HG02763 (cell line): ENCODE results near the gene PTK7.

Experiments used
- ATAC-seq: cut with Tn5 transposase; IDR thresholded peaks from one replicate; pipeline ENCODE4 v1.9.1; 2021; ENCODE audit warnings: mild to moderate bottlenecking, moderate library complexity; ENCODE audit not compliant: unreplicated experiment

PTK7 gene

GRCh38 chr6:43142101-43142500, 66.0 kb downstream of the PTK7 start:
- no peak for ATAC-seq

DNA sequence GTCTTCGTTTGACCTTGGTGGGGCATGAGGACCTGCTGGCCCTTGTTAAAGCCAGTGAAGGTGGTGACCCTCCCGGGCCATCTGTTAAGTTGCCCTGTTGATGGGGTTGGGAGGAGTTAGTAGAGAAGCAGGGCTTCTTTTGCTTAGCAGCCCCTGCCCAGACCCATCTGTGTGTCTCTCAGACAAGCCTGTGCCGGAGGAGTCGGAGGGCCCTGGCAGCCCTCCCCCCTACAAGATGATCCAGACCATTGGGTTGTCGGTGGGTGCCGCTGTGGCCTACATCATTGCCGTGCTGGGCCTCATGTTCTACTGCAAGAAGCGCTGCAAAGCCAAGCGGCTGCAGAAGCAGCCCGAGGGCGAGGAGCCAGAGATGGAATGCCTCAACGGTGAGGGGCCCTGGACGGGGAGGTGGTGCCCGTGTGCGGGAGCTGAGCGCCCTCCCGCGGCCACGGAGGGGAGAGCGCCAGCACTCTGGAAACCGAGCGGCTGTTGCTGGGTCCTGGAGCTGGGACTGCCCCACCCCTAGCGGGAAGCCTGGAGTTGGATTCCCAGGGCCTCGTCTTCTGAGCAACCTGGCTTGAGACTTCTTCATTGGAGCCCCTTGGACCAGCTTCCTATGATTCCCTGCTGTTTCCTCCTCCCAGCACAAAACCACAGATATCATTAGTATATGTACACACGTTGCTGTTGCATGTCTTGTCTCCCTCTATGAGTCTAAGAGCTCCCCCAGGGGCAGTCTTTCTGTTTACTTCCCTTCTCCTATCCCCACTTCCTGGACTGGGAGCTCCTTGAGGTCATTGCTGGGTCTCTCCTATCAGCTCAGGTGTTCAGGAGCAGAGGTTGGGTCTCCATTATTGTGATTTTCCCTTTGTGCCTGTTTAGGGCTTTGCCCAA, 67.4 kb downstream of the PTK7 start:
- peak; percentile 64 for ATAC-seq

GRCh38 chr6:43144879-43145278, 68.8 kb downstream of the PTK7 start:
- ATAC-seq: no peak

GRCh38 chr6:43146261-43146660, 70.1 kb downstream of the PTK7 start:
- ATAC-seq: no peak

GRCh38 chr6:43146709-43147688, 70.9 kb downstream of the PTK7 start:
- no peak for ATAC-seq

DNA sequence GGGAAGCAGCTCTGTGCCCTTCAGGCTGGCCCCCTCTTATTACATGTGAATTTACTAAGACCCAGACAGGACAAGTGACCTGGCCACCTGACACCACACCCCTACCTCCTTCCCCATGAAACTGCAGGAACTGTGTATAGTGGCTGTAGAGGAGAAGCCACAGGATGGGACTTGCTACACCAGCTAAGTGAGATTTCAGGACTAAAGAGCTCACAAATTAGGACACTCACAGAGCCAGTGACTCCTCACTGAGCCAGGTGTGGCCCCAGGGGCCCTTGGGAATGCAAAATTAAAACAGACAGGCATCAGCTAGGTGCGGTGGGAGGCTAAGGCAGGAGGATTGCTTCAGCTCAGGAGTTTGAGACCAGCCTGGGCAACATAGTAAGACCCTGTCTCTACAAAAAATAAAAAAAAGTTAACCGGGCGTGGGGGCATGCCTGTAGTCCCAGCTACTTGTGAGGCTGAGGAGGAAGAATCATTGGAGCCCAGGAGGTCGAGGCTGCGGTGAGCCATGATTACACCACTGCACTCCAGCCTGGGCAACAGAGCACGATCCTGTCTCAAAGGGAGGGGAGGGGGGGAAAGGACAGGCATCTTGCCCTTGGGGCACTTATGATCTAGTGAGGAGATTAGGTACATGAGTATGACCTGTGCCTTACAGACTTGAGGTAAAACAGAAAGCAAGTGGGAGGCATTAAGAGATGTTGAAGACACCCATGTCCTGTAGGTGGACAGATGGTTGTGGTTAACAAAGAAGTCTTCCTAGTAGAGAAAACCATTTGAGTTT, 71.8 kb downstream of the PTK7 start:
- no peak for ATAC-seq

- ATAC-seq: no peak
Measured at GRCh38 chr6:43149265-43149664, 73.2 kb downstream of the PTK7 start.

- ATAC-seq: no peak
Measured at GRCh38 chr6:43150051-43150751, 74.1 kb downstream of the PTK7 start.

DNA sequence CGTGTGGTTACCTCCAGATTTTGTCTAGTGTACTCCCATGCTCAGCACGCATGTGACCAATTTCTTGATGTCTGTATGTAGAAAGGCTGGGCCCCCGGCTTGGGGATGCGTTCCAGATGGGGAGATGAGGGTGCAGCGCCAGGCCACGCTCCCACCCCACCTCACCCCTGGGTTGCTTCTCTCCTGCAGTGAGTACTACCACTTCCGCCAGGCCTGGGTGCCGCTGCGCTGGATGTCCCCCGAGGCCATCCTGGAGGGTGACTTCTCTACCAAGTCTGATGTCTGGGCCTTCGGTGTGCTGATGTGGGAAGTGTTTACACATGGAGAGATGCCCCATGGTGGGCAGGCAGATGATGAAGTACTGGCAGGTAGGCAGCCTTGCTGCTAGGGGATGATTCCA, 83.5 kb downstream of the PTK7 start:
- no peak for ATAC-seq

DNA sequence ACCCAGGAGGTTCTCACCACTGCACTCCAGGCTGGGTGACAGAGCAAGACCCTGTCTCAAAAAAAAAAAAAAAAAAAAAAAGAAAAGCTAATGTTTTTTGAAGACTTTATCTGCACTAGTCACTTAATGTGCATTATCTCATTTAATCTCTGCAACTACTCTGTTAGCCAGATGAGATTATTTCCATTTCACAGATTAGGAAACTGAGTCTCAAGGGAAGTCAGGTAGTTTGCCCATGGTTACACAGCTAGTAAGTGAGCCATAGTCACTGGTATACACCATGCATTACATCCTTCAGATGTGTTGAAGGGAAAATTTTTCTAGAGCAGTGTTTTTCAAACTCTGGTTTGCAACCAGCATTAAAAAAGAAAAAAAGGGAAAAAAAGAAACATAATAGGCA, 87.8 kb downstream of the PTK7 start:
- no peak for ATAC-seq

GRCh38 chr6:43170417-43170930, 94.4 kb downstream of the PTK7 start:
- ATAC-seq: no peak

DNA sequence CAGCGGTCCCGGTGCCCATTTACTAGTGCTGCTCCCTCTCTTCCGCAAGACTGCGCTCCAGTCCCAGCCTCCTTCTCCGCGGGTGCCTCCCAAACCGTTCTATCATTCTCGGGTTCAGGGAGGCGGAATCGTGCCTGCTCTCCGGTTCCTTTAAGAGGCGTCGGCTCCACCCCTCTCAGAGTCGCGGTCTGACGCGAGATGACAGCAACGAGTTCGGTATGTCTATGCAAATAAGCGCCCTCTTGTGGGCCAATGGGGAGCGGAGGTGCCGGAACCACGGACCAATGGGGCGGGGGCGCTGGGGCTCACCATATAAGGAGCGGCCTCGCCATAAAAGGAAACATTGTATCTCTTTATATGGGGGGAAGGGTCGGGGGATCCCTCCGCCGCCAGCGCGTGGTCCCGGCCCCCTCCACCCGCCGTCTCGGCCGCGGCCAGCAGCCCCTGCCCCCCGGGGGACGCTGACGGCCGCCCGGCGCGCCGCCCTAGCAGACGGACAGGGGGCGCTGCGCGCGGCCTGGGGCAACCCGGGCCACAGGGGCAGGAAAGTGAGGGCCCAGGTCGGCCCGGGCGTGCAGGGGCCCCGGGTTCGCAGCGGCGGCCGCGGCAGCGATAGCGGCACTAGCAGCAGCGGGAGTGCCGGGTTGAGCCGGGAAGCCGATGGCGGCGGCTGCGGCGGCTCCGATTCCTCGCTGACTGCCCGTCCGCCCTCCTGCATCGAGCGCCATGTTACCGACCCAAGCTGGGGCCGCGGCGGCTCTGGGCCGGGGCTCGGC, 95.0 kb downstream of the PTK7 start, which contains the start of gene SRF:
TSS of gene SRF (plus strand) at position 339 of the 776 bp plus-strand sequence. CDS start at position 727, 388 bp downstream.
- ATAC-seq: peak; percentile 59

DNA sequence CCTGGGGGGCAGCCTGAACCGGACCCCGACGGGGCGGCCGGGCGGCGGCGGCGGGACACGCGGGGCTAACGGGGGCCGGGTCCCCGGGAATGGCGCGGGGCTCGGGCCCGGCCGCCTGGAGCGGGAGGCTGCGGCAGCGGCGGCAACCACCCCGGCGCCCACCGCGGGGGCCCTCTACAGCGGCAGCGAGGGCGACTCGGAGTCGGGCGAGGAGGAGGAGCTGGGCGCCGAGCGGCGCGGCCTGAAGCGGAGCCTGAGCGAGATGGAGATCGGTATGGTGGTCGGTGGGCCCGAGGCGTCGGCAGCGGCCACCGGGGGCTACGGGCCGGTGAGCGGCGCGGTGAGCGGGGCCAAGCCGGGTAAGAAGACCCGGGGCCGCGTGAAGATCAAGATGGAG, 95.6 kb downstream of the PTK7 start:
- ATAC-seq: peak; percentile 2

GRCh38 chr6:43172104-43173007, 96.2 kb downstream of the PTK7 start:
- no peak for ATAC-seq

- no peak for ATAC-seq
Measured at GRCh38 chr6:43173591-43174262, 97.6 kb downstream of the PTK7 start.

GRCh38 chr6:43174263-43175112, 98.4 kb downstream of the PTK7 start:
- ATAC-seq: peak; percentile 67
